Trophoblast cell (in vitro differentiated cells and primary cell): Measurements from ENCODE around the gene PRPF19.

Experiments
- DNase-seq, 2 donors: peaks; one replicate each; pipeline ENCODE4 v3.0.0-alpha.2; 2016
- H2AFZ ChIP-seq: 2 replicates; pipeline ENCODE4 v1.6.1; 2013; ENCODE audit warnings: low read length, moderate library complexity, mild to moderate bottlenecking; ENCODE audit not compliant: insufficient read depth, poor library complexity
- H2AK5ac ChIP-seq: 2 replicates; pipeline ENCODE4 v1.6.1; 2013; ENCODE audit warnings: mild to moderate bottlenecking, low read length
- H2BK120ac ChIP-seq: 2 replicates; pipeline ENCODE4 v1.6.1; 2013; ENCODE audit warnings: low read length, mild to moderate bottlenecking, moderate library complexity; ENCODE audit not compliant: insufficient read depth, poor library complexity
- H2BK12ac ChIP-seq: 2 replicates; pipeline ENCODE4 v1.6.1; 2013; ENCODE audit warnings: mild to moderate bottlenecking, low read length, moderate library complexity
- H2BK5ac ChIP-seq: 2 replicates; pipeline ENCODE4 v1.6.1; 2013; ENCODE audit warnings: low read length, low read depth, moderate library complexity, mild to moderate bottlenecking; ENCODE audit not compliant: poor library complexity
- H3K14ac ChIP-seq: 2 replicates; pipeline ENCODE4 v1.6.1; 2013; ENCODE audit warnings: mild to moderate bottlenecking, low read length
- H3K18ac ChIP-seq: 2 replicates; pipeline ENCODE4 v1.6.1; 2013; ENCODE audit warnings: mild to moderate bottlenecking, low read length
- H3K23ac ChIP-seq: 2 replicates; pipeline ENCODE4 v1.6.1; 2013; ENCODE audit warnings: low read length
- H3K27ac ChIP-seq: 2 replicates; pipeline ENCODE4 v1.5.1; 2013; ENCODE audit warnings: low read depth, mild to moderate bottlenecking, inconsistent platforms, low read length, moderate library complexity
- H3K27me3 ChIP-seq: 2 replicates; pipeline ENCODE4 v1.6.1; 2013; ENCODE audit warnings: inconsistent platforms, mild to moderate bottlenecking, low read length, moderate library complexity; ENCODE audit not compliant: insufficient read depth
- H3K36me3 ChIP-seq, 2 experiments: 1 replicate in 1 of 2; 2 replicates in 1 of 2; pipeline ENCODE4 v1.6.1; 2013; ENCODE audit warnings: low read length in 2 of 2, mild to moderate bottlenecking in 2 of 2, moderate library complexity in 1 of 2; ENCODE audit not compliant: insufficient read depth in 2 of 2, control insufficient read depth in 1 of 2
- H3K4ac ChIP-seq: 2 replicates; pipeline ENCODE4 v1.6.1; 2013; ENCODE audit warnings: low read depth, mild to moderate bottlenecking, low read length, moderate library complexity
- H3K4me1 ChIP-seq, 2 experiments: 1 replicate in 1 of 2; 2 replicates in 1 of 2; pipeline ENCODE4 v1.6.1; 2013; ENCODE audit warnings: low read length in 2 of 2, mild to moderate bottlenecking in 2 of 2, moderate library complexity in 1 of 2; ENCODE audit not compliant: insufficient read depth in 2 of 2, control insufficient read depth in 1 of 2
- H3K4me2 ChIP-seq: 2 replicates; pipeline ENCODE4 v1.6.1; 2013; ENCODE audit warnings: inconsistent platforms, mild to moderate bottlenecking, low read length, moderate library complexity
- H3K4me3 ChIP-seq: 2 replicates; pipeline ENCODE4 v1.5.1; 2013; ENCODE audit warnings: mild to moderate bottlenecking, low read depth, low read length, inconsistent platforms
- H3K79me1 ChIP-seq: one replicate; pipeline ENCODE4 v1.6.1; 2013; ENCODE audit warnings: low read length
- H3K79me2 ChIP-seq: 2 replicates; pipeline ENCODE4 v1.6.1; 2013; ENCODE audit warnings: low read length, mild to moderate bottlenecking; ENCODE audit not compliant: control insufficient read depth, insufficient read depth, poor library complexity
- H3K9ac ChIP-seq: 2 replicates; pipeline ENCODE4 v1.6.1; 2013; ENCODE audit warnings: mild to moderate bottlenecking, low read length
- H3K9me3 ChIP-seq: 2 replicates; pipeline ENCODE4 v1.6.1; 2013; ENCODE audit warnings: low read depth, mild to moderate bottlenecking, control low read depth, inconsistent platforms, low read length; ENCODE audit not compliant: insufficient read depth
- H4K12ac ChIP-seq: 2 replicates; pipeline ENCODE4 v1.6.1; 2013; ENCODE audit warnings: low read depth, mild to moderate bottlenecking, low read length, moderate library complexity
- H4K8ac ChIP-seq: 2 replicates; pipeline ENCODE4 v1.6.1; 2013; ENCODE audit warnings: low read depth, mild to moderate bottlenecking, low read length, moderate library complexity
- H4K91ac ChIP-seq: one replicate; pipeline ENCODE4 v1.6.1; 2013; ENCODE audit warnings: low read depth, mild to moderate bottlenecking, low read length, moderate library complexity
- WGBS: extraction: QIAGEN DNeasy Blood & Tissue Kit; methylation state at CpG from one replicate; pipeline ENCODE4 v1.1.7; 2013; ENCODE audit warnings: missing lambda C conversion rate; ENCODE audit not compliant: insufficient read length, insufficient coverage; ENCODE audit errors: extremely low coverage; 5-methylcytosine and 5-hydroxymethylcytosine counted together

Gene PRPF19

GRCh38 chr11:60937811-60938210 lies 31.4 kb upstream of the PRPF19 start:
- no peak overlapping the region for H3K4ac ChIP-seq
- H4K91ac ChIP-seq, result no peak overlapping the region
- peak overlapping the region; percentile 3 for H2AFZ ChIP-seq
- no peak overlapping the region for H4K8ac ChIP-seq
- H3K4me3 ChIP-seq, result no peak overlapping the region
- no peak overlapping the region for H3K23ac ChIP-seq
- peaks cover 14 to 17% of the 10 kb centered on the region in 2 experiments for H3K4me1 ChIP-seq
- H3K27me3 ChIP-seq, result no peaks in the 10 kb centered on the region
- no peak overlapping the region for H2BK5ac ChIP-seq
- peaks cover 6% of the 10 kb centered on the region for H3K79me1 ChIP-seq
- H4K12ac ChIP-seq, result no peak overlapping the region
- H3K4me2 ChIP-seq, result no peak overlapping the region
- peaks cover 39 to 42% of the 10 kb centered on the region in 2 experiments for H3K36me3 ChIP-seq
- no peak overlapping the region for H3K9ac ChIP-seq
- no peaks in the 10 kb centered on the region for H3K9me3 ChIP-seq
- no CpG with 5 or more reads among the region's 8 CpGs for WGBS
- H2BK120ac ChIP-seq, result no peak overlapping the region
- no peak overlapping the region for H3K27ac ChIP-seq
- H2BK12ac ChIP-seq, result no peak overlapping the region
- H3K18ac ChIP-seq, result no peak overlapping the region
- H3K14ac ChIP-seq, result no peak overlapping the region
- no peaks in the 10 kb centered on the region for H3K79me2 ChIP-seq
- no peak overlapping the region for H2AK5ac ChIP-seq
- no peak for DNase-seq

GRCh38 chr11:60937144-60937527 lies 30.8 kb upstream of the PRPF19 start:
- Histone ChIP-seq H3K79me2 (no peaks in the 10 kb centered on the region), H3K4me2 (no peak overlapping the region), H3K27me3 (no peaks in the 10 kb centered on the region), H3K14ac (no peak overlapping the region), H3K79me1 (peaks cover 2% of the 10 kb centered on the region), H4K12ac (no peak overlapping the region), H3K27ac (no peak overlapping the region), H4K91ac (no peak overlapping the region), H2BK12ac (no peak overlapping the region), H3K4ac (no peak overlapping the region), H3K23ac (no peak overlapping the region), H3K4me1 (peaks cover 9 to 13% of the 10 kb centered on the region in 2 experiments), H2AK5ac (no peak overlapping the region), H3K9me3 (no peaks in the 10 kb centered on the region), H3K9ac (no peak overlapping the region), H2BK120ac (no peak overlapping the region), H3K18ac (no peak overlapping the region), H2BK5ac (no peak overlapping the region), H2AFZ (no peak overlapping the region), H4K8ac (no peak overlapping the region), H3K36me3 (peaks cover 42 to 47% of the 10 kb centered on the region in 2 experiments), H3K4me3 (no peak overlapping the region)
- WGBS, result no CpG with 5 or more reads among the region's 12 CpGs
- no peak for DNase-seq

GRCh38 chr11:60936467-60937143 lies 30.2 kb upstream of the PRPF19 start:
- H3K23ac ChIP-seq, result no peak overlapping the region
- H2BK5ac ChIP-seq, result no peak overlapping the region
- H3K9me3 ChIP-seq, result no peaks in the 10 kb centered on the region
- no peak overlapping the region for H3K27ac ChIP-seq
- no peak overlapping the region for H3K9ac ChIP-seq
- H4K91ac ChIP-seq, result no peak overlapping the region
- no peak overlapping the region for H3K14ac ChIP-seq
- no peak overlapping the region for H2BK12ac ChIP-seq
- no CpG with 5 or more reads among the region's 18 CpGs for WGBS
- no peak overlapping the region for H4K8ac ChIP-seq
- no peaks in the 10 kb centered on the region for H3K27me3 ChIP-seq
- no peaks in the 10 kb centered on the region for H3K79me2 ChIP-seq
- H3K36me3 ChIP-seq, result peaks cover 47 to 52% of the 10 kb centered on the region in 2 experiments
- H2AK5ac ChIP-seq, result no peak overlapping the region
- H3K4me3 ChIP-seq, result no peak overlapping the region
- no peak for DNase-seq
- no peak overlapping the region for H3K4ac ChIP-seq
- H3K4me1 ChIP-seq, result peaks cover 3 to 8% of the 10 kb centered on the region in 2 experiments
- H2BK120ac ChIP-seq, result no peak overlapping the region
- no peak overlapping the region for H2AFZ ChIP-seq
- no peak overlapping the region for H3K18ac ChIP-seq
- H4K12ac ChIP-seq, result no peak overlapping the region
- no peak overlapping the region for H3K4me2 ChIP-seq
- H3K79me1 ChIP-seq, result no peaks in the 10 kb centered on the region

DNA sequence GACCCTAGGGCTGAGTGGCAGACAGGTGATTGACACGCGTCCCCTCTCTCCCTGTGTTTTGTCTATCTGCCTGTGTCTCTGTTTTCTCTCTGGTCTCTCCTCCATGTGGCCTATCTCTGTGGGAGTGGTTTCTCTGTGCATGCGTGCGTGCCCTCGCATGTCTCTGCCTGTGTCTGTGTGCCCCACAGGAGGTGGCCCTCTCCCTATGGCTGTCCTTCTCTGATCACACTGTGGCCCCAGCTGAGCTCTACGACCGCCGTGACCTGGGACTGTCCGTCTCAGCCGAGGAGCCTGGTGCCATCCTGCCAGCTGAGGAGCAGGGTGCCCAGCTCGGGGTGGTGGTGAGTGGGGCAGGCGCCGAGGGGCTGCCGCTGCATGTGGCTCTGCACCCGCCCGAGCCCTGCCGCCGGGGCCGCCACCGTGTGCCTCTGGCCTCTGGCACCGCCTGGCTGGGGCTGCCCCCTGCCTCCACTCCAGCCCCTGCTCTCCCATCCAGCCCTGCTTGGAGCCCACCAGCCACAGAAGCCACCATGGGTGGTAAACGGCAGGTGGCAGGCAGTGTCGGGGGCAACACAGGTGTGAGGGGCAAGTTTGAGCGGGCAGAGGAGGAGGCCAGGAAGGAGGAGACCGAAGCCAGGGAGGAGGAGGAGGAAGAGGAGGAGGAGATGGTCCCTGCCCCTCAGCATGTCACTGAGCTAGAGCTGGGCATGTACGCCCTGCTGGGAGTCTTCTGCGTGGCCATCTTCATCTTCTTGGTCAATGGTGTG lies 29.5 kb upstream of the PRPF19 start:
- Histone ChIP-seq H3K4me1 (peaks cover 3 to 7% of the 10 kb centered on the region in 2 experiments), H3K4me3 (no peak overlapping the region), H3K79me2 (no peaks in the 10 kb centered on the region), H2AK5ac (no peak overlapping the region), H3K14ac (no peak overlapping the region), H4K12ac (no peak overlapping the region), H3K18ac (no peak overlapping the region), H3K79me1 (no peaks in the 10 kb centered on the region), H4K8ac (no peak overlapping the region), H2AFZ (no peak overlapping the region), H3K9ac (no peak overlapping the region), H3K4ac (no peak overlapping the region), H3K27ac (no peak overlapping the region), H2BK120ac (no peak overlapping the region), H2BK5ac (no peak overlapping the region), H4K91ac (no peak overlapping the region), H3K23ac (no peak overlapping the region), H2BK12ac (no peak overlapping the region), H3K36me3 (peaks cover 54 to 60% of the 10 kb centered on the region in 2 experiments), H3K9me3 (no peaks in the 10 kb centered on the region), H3K4me2 (no peak overlapping the region), H3K27me3 (no peaks in the 10 kb centered on the region)
- DNase-seq, result no peak
- WGBS, result no CpG with 5 or more reads among the region's 27 CpGs
